Small intestine (tissue), 7 donors: ENCODE data around the gene DHX35. TPM values are rescaled to one million over a fixed set of nuclear protein-coding genes. Genes with fewer than 3 reads are reported as not detected.

Experiments
- DNase-seq, 2 donors: peaks; one replicate each; pipeline versions ENCODE4 v3.0.0 to v3.0.0-alpha.2; 2013
- FAIRE-seq: peaks from 2 replicates; lab custom pipeline; 2012; peaks lifted over from hg19 to GRCh38; lab: Jason Lieb, UNC
- H3K27ac ChIP-seq, 3 donors: one replicate each; pipeline ENCODE4 v1.5.1; 2013; ENCODE audit warnings: low read length in 2 of 3, mild to moderate bottlenecking in 2 of 3, control low read depth in 1 of 3, inconsistent platforms in 1 of 3, low read depth in 1 of 3, moderate library complexity in 1 of 3
- H3K27me3 ChIP-seq, 3 donors: one replicate each; pipeline ENCODE4 v1.6.1; 2013; ENCODE audit warnings: low read length in 3 of 3, inconsistent platforms in 1 of 3; ENCODE audit not compliant: control insufficient read depth in 3 of 3, insufficient read depth in 3 of 3
- H3K36me3 ChIP-seq, 3 donors: one replicate each; pipeline ENCODE4 v1.6.1; 2013; ENCODE audit warnings: low read length in 3 of 3, inconsistent platforms in 1 of 3, low read depth in 1 of 3, mild to moderate bottlenecking in 1 of 3, moderate library complexity in 1 of 3; ENCODE audit not compliant: control insufficient read depth in 3 of 3, insufficient read depth in 2 of 3
- H3K4me1 ChIP-seq, 3 donors: one replicate each; pipeline ENCODE4 v1.6.1; 2013; ENCODE audit warnings: low read length in 2 of 3, inconsistent platforms in 1 of 3, low read depth in 1 of 3, mild to moderate bottlenecking in 1 of 3, moderate library complexity in 1 of 3; ENCODE audit not compliant: control insufficient read depth in 3 of 3, insufficient read depth in 2 of 3
- H3K4me3 ChIP-seq, 3 donors: one replicate each; pipeline ENCODE4 v1.5.1; 2013; ENCODE audit warnings: low read length in 3 of 3, control low read depth in 1 of 3, inconsistent platforms in 1 of 3, low read depth in 1 of 3, mild to moderate bottlenecking in 1 of 3, moderate library complexity in 1 of 3
- H3K9me3 ChIP-seq, 2 donors: one replicate each; pipeline ENCODE4 v1.6.1; 2013; ENCODE audit warnings: low read depth in 1 of 2, low read length in 1 of 2; ENCODE audit not compliant: control insufficient read depth in 2 of 2, insufficient read depth in 1 of 2
- WGBS, 3 donors: extraction: QIAGEN DNeasy Blood & Tissue Kit; methylation state at CpG; one replicate each; pipeline ENCODE4 v1.1.7; 2013; 5-methylcytosine and 5-hydroxymethylcytosine counted together
- polyA plus RNA-seq, 4 donors: library from polyadenylated mRNA; stranded (reverse) in 3 of 4; unstranded in 1 of 4; fragments of 200-250 nt in 3 of 4; fragments of 120-200 nt in 1 of 4; gene quantifications; one replicate each; pipeline versions ENCODE4 v1.2.1 to v1.2.3, GENCODE V29; 2013
- donor health status: healthy with polysubstance abuse.
- donor health status: control.
- donor health status: control.
- donor health status: Bipolar disorder and iron deficiency.
- donor health status: healthy.

DHX35 gene
- polyA plus RNA-seq, 4 donors, result 6.5 to 10.8 (median 8.5) TPM

- H3K27ac ChIP-seq, result no peak overlapping the region
- H3K4me1 ChIP-seq, result no peaks in the 10 kb centered on the region
- no peaks in the 10 kb centered on the region for H3K27me3 ChIP-seq
- H3K4me3 ChIP-seq, result no peak overlapping the region
- peaks cover 6 to 32% (median 26%) of the 10 kb centered on the region in 3 donors for H3K36me3 ChIP-seq
- DNase-seq (no peak), FAIRE-seq (no peak)
- H3K9me3 ChIP-seq, result no peaks in the 10 kb centered on the region
- WGBS, 3 donors, result 81 to 90% (median 86%) methylated on average over 9 of the region's 9 CpGs
These were observed 63.7 kb downstream of the DHX35 start for GRCh38 chr20:39025883-39026282.

GRCh38 chr20:39029364-39029763 is 67.2 kb downstream of the DHX35 start:
- H3K4me3 ChIP-seq, result no peak overlapping the region
- H3K36me3 ChIP-seq, result peaks cover 7 to 17% (median 12%) of the 10 kb centered on the region in 3 donors
- no peaks in the 10 kb centered on the region for H3K9me3 ChIP-seq
- no peaks in the 10 kb centered on the region for H3K27me3 ChIP-seq
- no peak for FAIRE-seq
- no peak for DNase-seq
- no peak overlapping the region for H3K27ac ChIP-seq
- no peaks in the 10 kb centered on the region for H3K4me1 ChIP-seq
- 90 to 95% (median 93%) methylated on average over 5 of the region's 5 CpGs for WGBS, 3 donors

GRCh38 chr20:39032997-39033396 is 70.9 kb downstream of the DHX35 start:
- no peaks in the 10 kb centered on the region for H3K9me3 ChIP-seq
- peaks cover 11 to 29% (median 13%) of the 10 kb centered on the region in 3 donors for H3K36me3 ChIP-seq
- FAIRE-seq (no peak), DNase-seq (no peak)
- 93 to 94% (median 93%) methylated on average over 3 of the region's 3 CpGs for WGBS, 3 donors
- no peak overlapping the region for H3K27ac ChIP-seq
- no peaks in the 10 kb centered on the region for H3K4me1 ChIP-seq
- H3K4me3 ChIP-seq, result no peak overlapping the region
- H3K27me3 ChIP-seq, result no peaks in the 10 kb centered on the region

- peaks cover 19 to 47% (median 21%) of the 10 kb centered on the region in 3 donors for H3K36me3 ChIP-seq
- H3K27ac ChIP-seq, result no peak overlapping the region
- H3K4me1 ChIP-seq, result no peaks in the 10 kb centered on the region
- DNase-seq, result no peak
- no peak overlapping the region for H3K4me3 ChIP-seq
- H3K9me3 ChIP-seq, result no peaks in the 10 kb centered on the region
- 94 to 99% (median 96%) methylated on average over 1 of the region's 1 CpG for WGBS, 3 donors
- no peaks in the 10 kb centered on the region for H3K27me3 ChIP-seq
- FAIRE-seq, result no peak
These were observed 73.9 kb downstream of the DHX35 start for GRCh38 chr20:39036011-39036410.

GRCh38 chr20:39036851-39037250 is 74.7 kb downstream of the DHX35 start:
- Histone ChIP-seq H3K4me1 (no peaks in the 10 kb centered on the region), H3K36me3 (peaks cover 19 to 50% (median 21%) of the 10 kb centered on the region in 3 donors), H3K27ac (no peak overlapping the region), H3K27me3 (no peaks in the 10 kb centered on the region), H3K4me3 (no peak overlapping the region), H3K9me3 (no peaks in the 10 kb centered on the region)
- FAIRE-seq, result no peak
- no peak for DNase-seq
- WGBS, 3 donors, result 80 to 97% (median 94%) methylated on average over 5 of the region's 5 CpGs

GRCh38 chr20:39038047-39038446 is 75.9 kb downstream of the DHX35 start:
- peak overlapping the region in 1 of 3 donors; percentile 10 for H3K27ac ChIP-seq
- DNase-seq (no peak), FAIRE-seq (no peak)
- H3K4me3 ChIP-seq, result no peak overlapping the region
- H3K36me3 ChIP-seq, result peaks cover 21 to 58% (median 24%) of the 10 kb centered on the region in 3 donors
- 95 to 99% (median 97%) methylated on average over 8 of the region's 8 CpGs for WGBS, 3 donors
- H3K27me3 ChIP-seq, result no peaks in the 10 kb centered on the region
- no peaks in the 10 kb centered on the region for H3K4me1 ChIP-seq
- H3K9me3 ChIP-seq, result no peaks in the 10 kb centered on the region

GRCh38 chr20:39038495-39038894 is 76.4 kb downstream of the DHX35 start:
- Histone ChIP-seq H3K9me3 (no peaks in the 10 kb centered on the region), H3K4me1 (no peaks in the 10 kb centered on the region), H3K27me3 (no peaks in the 10 kb centered on the region), H3K36me3 (peaks cover 19 to 57% (median 22%) of the 10 kb centered on the region in 3 donors), H3K27ac (no peak overlapping the region), H3K4me3 (no peak overlapping the region)
- FAIRE-seq (no peak), DNase-seq (no peak)
- WGBS, 3 donors, result 84 to 94% (median 86%) methylated on average over 6 of the region's 6 CpGs

- WGBS, 3 donors, result 97 to 98% (median 98%) methylated on average over 3 of the region's 3 CpGs
- no peaks in the 10 kb centered on the region for H3K27me3 ChIP-seq
- H3K4me1 ChIP-seq, result no peaks in the 10 kb centered on the region
- no peak overlapping the region for H3K27ac ChIP-seq
- H3K36me3 ChIP-seq, result peaks cover 15 to 57% (median 20%) of the 10 kb centered on the region in 3 donors
- no peaks in the 10 kb centered on the region for H3K9me3 ChIP-seq
- DNase-seq (no peak), FAIRE-seq (no peak)
- H3K4me3 ChIP-seq, result no peak overlapping the region
These were observed 77.1 kb downstream of the DHX35 start for GRCh38 chr20:39039261-39039660.

- H3K27me3 ChIP-seq, result no peaks in the 10 kb centered on the region
- DNase-seq (no peak), FAIRE-seq (no peak)
- no peaks in the 10 kb centered on the region for H3K9me3 ChIP-seq
- peaks cover 14 to 49% (median 20%) of the 10 kb centered on the region in 3 donors for H3K36me3 ChIP-seq
- WGBS, 3 donors, result 93 to 96% (median 95%) methylated on average over 6 of the region's 6 CpGs
- no peak overlapping the region for H3K4me3 ChIP-seq
- H3K4me1 ChIP-seq, result no peaks in the 10 kb centered on the region
- H3K27ac ChIP-seq, result no peak overlapping the region
These were observed 78.0 kb downstream of the DHX35 start for GRCh38 chr20:39040116-39040515.
